HG02623 (cell line): ENCODE data around the gene SNRNP40.

Experiments
- ATAC-seq: cut with Tn5 transposase; IDR thresholded peaks from one replicate; pipeline ENCODE4 v1.9.1; 2021; ENCODE audit warnings: moderate library complexity; ENCODE audit not compliant: unreplicated experiment

The SNRNP40 gene

DNA sequence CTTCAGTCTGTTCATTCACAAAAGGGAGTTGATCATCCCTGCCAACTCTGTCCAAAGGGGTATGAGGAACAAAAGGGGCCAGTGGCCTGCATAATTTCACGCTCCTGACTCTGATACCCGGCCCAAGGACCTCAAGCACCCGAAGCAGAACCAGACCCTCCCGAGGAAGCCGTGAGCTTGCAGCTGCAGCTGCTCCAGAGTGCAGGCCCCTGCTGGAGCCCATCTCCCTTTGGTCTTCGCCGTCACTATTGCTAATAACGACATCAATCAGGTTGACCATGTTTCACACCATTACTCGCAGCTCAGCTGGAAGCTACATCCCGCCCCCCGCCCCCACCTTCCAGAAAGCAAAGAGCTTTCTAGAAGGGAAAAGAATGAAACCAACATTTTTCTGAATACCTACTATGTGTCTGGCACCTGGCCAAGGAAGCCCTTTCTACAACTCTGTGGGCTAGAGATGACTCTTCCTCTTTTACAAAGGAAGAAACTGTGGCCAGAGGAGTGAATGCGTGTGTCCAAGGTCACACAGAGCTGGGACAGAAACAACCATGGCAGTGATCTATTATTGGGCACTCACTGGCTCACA, 62.4 kb downstream of the SNRNP40 start:
- no peak for ATAC-seq

DNA sequence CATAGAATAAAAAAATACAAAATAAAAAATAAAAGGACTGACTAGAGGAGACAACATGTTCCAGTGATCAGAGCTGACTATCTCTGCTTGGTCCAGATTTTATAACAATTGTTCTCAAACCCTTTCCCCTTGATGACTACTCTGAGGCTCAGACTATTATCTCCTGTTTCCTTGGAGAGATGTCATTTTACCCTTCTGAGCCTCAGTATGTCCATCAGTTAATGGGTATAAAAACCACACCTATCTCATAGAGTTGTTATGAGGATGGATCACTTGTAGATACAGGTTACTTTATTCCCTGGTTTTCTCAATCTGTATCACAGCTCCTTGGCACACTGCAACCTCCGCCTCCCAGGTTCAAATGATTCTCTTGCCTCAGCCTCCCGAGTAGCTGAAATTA, 63.9 kb downstream of the SNRNP40 start:
- no peak for ATAC-seq

DNA sequence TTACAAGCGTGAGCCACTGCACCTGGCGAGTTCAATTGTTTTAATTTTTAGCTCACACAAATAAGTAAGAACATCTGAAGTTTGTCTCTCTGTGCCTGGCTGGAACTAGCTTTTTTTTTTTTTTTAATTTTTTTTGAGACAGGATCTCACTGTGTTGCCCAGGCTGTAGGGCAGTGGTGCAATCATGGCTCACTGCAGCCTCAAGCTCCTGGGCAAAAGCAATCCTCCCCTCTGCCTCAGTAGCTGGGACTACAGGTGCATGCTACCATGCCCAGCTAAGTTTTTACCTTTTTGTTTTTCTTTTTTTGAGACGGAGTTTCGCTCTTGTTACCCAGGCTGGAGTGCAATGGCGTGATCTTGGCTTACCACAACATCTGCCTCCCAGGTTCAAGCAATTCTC, 64.8 kb downstream of the SNRNP40 start:
- no peak for ATAC-seq

DNA sequence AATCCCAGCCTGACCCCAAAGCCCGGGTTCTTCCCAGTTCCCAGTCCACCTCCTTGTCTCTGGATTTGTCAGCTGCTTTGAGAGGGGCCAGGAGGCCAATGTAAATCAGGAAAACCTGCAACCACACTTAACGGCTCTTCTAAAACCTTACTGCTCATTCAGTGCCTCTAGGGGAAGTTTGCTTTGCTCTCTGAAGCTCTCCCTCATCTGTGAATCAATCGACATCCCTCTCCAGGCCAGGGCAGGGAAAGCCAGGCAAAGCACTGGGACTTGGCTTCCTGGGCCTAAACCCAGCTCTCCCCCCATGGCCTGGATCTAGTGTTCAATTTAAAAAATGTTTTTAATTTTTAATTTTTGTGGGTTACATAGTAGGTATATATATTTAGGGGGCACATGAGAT, 66.2 kb downstream of the SNRNP40 start:
- no peak for ATAC-seq

DNA sequence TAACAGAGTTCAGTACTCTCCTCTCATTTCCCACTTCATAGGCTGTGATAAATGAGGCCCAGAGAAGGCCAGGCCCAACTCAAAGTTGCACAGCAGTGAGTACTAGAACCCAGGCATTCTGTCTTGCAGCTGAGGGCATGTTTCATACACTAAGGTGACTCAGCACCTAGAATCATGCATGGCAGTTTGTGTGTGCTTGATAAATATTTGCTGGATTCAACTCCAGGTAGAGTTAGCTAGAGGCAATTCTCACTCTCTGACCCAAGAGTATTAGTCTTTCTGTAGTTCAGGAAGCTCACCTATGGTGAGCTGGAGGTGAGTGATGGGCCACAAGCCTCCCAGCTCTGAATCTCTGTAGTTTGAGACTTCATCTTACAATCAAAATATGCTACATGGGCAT, 67.6 kb downstream of the SNRNP40 start:
- ATAC-seq = no peak

DNA sequence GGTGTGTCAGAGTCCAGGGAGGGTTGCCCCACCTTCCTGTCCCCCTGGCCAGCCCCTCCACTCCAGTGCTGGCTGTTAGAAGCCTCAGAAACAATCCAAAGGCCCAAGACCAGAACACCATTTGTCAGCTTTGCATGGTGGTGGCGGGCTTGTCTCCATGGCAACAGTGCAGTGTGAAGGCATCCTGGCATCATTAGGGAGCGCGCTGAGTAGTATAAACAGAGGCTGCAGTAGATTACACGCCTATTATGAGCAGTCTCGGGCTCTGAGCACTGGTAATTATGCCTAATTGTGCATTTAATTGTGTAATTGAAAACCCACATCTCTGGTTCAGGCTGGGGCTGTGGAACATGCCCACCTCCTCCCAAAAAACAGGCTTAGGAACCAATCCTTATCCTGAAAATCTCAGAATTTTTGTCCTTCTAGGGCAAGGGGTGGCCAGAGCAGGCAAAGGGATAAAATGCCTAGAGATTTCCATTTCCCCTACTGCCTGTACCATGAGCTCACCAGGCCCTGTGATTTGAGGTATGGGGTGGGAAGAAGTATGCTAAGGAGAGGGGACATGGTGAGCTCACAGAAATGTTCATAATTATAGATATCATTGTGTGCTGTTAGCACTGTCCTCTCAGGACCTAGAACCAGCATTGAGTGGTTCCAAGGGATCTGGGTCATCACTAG, 68.6 kb downstream of the SNRNP40 start:
- ATAC-seq = no peak

DNA sequence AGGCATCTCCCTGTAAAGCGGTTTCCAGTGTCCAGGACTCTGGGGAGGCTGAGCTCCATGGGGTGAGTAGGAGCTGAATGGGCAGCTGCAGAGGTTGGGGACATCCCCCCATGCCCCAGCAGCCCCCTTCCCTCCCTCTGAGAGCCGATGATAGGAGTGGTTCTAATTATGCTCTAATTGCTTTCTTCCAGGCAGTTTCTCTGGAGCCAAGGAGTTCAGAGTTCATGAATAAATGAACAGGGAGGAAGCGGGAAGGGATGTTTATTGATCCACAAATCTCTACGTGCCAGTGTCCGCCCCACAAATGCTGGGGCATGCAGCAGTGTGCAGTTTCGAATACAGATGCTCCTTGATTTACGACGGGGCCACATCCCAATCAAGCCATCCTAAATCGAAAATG, 72.5 kb downstream of the SNRNP40 start:
- ATAC-seq = no peak

DNA sequence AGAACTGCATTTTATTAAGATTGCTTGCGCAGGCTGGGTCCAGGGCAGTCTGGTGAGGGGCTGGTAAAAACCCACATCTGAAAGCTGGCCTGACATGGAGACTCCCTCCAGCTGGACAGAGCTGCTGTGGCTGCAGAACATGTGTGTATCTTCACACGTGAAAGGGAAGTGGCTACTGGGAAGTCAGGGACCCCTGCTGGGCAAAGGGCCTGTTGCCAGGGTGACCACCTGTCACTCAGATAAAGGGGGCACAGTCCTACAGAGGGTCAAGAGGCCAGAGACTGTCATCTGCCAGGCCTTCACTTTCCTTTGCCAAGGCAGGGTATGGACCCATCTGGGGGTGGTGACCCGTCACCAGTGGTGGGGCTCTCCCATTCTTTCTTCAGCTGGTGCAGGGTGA, 74.4 kb downstream of the SNRNP40 start:
- ATAC-seq = no peak

DNA sequence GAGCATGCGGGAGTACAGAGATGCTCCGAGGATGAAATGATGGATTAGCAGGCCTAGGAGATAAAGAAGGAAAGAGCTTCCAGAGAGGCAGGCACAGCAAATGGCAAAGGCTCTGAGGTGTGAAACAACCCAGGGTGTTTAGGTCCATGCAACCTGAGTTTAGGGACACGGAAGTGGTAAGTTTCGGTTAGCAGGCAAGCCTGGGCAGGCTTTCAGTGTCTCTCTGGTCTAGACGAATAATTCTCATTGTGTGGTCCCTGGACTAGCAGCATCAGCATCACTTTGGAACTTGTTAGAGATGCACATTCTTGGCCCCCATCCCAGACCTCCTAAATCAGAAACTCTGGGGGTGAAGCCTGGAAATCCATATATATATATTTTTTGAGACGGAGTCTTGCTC, 75.5 kb downstream of the SNRNP40 start:
- ATAC-seq = no peak

DNA sequence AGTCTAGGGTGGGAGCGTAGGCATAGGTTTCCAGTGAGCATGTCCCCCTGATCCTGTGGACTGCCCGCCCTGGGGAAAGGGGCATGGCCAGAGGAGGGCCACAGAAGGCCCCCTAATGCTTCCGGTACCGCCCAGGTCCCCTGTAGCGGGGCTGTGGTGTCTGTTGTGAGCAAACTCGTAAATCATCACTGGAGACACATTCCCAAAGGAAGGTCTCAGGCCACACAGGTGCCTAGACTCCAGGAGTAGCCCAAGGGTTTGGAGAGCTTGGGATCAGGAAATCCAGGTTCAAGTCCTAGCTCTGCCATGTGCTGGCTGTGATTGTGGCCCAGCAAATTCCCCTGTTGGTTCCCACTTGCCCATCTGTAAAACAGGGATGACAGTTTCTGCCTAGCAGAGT, 77.1 kb downstream of the SNRNP40 start:
- no peak for ATAC-seq

DNA sequence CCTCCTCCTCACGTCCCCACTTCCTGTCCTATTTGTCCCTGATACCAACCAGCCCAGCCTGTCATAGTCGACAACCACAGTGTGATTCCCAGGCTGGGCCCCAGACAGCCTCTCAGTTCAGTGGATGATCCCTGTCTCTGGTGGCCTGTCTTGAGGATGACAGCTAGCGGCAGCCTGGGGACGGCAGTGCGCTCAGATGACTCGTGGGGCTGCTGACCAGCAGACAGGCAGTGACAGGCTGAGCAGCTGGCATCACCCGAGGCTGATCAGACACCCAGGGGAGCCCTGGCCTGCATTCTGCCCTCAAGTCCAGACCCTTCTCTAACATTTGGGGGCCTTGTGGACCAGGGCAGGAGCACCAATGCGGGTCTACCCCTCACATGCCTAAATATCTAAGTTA, 77.9 kb downstream of the SNRNP40 start:
- no peak for ATAC-seq

DNA sequence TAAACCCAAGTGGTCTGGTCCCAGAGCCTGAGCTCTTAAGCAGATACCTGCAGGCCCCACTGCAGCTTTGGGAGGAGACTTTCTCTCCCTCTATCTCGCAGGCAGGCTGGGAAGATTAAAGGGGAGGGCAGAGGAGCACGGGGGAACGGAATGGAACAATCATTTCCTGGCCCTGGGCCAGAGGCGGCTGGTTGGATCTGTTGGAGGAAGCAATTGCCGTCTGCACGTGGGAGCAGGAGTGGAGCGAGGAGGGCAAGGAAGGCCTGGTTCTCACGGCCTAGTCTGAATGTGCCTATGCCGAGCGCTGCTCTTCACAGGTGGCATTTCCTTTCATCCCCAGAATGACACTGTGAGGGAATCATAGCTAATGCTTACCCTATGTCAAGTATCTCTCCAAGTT, 80.6 kb downstream of the SNRNP40 start:
- no peak for ATAC-seq

DNA sequence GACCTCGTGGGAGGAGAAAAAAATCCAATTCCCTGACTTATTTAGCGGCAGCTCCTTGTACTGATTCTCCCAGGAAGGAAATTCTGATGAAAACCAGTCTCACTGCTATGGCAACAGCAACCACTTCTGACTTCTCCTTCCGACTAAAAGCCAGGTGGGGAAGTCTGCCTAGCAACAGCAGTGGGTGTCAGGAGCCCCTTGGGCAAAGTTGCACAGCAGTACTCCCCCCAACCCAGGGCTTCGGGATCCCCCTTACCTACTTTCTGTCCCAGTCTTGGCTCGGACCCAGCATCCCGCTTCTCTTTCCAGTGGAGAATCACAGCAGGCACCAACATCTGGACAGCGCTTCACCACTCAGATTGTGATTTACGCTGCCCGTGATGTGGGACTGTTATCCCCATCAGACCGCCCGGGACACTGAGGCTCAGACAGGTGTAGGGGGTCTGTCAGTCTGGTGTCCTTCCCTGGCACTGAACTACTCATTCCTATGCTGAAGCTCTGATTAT, 81.5 kb downstream of the SNRNP40 start:
- no peak for ATAC-seq

DNA sequence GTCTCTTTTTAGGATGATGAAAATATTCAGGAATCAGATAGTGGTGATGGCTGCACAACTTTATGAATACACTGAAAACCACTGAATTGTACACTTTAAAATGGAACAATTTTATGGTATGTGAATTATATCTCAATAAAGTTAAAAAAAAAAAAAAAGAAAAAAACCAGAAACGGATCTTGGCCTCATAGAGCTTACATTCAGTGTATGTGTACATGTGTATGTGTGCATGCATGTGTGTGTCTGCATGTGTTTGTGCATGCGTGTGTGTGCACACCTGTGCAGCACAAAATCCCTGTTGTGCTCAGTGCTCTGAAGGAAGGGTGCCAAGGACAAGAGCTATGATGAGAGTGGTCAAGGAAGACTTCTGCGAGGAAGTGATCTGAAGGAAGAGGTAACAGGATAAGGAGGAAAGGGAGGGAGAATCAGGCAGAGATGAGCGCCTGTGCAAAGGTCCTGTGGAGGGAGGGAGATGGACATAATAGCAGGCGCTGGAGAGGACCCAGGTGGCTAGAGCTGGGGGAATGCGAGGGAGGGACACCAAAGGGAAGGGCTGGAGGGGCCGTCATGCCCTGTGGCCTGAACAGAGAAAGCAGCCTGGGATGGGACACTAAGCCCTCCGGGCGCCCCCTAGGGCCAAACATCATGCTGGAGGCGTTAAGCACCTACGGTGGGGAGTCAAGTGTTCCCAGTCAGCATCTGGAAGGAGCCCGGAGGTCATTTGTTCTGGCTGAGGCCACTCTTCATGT, 82.1 kb downstream of the SNRNP40 start:
- no peak for ATAC-seq
